ENCODE results near the gene NUDT11.
"Not testable (repeated sequence)": the region's sequence is repeated elsewhere in the genome, so short reads cannot be mapped to it uniquely, and the experiment has no call there.

NUDT11 gene

GRCh38 chrX:51496501-51497291 is at the start of gene NUDT11:
NUDT11 (minus strand) TSS chrX:51496592; CDS start chrX:51496444, 148 bp downstream.
- peak; percentile 59 for DNase-seq

DNA sequence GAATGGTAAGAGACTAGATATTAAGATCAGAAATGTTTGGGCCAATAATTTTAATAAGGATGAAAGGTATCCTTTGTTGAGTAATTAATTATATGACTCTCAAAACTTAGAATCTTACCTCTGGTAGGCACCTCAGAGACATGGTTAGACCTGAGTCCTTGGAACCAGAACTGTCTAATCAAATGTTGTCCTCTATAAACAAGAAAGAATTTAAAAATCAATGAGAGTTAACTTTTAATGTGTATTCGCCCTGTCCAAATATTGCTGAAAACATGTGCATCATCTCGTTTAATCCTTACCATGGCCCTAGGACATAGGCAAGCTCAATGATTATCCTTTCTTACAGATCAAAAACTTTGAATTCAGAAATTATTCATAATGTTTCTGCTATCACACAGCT is 24.0 kb upstream of the NUDT11 start:
- DNase-seq: no peak

DNA sequence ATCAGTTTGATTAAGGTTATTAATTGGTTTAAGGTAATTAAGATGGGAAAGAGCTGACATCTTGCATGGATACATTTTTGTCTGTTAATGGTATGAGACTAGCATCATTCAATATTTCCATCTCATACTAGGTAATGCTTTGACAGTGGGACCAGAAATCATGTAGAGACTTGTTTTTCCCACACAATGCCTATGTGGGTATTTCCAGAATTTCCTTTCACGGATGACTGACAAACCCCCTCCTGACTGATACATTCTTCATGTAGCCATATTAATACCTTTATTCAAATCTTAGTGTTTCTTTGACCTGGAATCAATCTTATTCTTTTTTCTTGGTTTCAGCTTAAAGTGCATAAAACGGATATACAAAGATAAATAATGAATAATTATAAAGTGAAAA is 22.7 kb upstream of the NUDT11 start:
- DNase-seq: not testable (repeated sequence)

DNA sequence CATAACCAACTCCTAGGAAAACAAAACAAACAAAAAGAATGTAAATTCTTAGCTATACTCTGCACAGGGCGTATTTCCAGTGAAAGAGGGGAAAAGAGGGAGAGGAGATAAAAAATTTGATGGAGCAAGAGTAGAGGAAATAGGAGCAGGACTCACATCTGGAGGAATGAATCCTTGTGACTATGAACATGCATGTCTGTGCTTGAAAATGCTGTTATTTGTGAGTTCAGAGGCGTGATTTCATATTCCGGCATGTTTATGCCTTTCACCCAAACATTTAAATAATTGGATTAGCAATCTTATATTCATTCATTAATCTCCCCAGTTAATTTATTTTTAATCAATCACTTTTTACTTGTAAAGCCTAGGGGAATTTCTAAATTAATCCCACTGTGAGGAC is 11.2 kb upstream of the NUDT11 start:
- no peak for DNase-seq

DNA sequence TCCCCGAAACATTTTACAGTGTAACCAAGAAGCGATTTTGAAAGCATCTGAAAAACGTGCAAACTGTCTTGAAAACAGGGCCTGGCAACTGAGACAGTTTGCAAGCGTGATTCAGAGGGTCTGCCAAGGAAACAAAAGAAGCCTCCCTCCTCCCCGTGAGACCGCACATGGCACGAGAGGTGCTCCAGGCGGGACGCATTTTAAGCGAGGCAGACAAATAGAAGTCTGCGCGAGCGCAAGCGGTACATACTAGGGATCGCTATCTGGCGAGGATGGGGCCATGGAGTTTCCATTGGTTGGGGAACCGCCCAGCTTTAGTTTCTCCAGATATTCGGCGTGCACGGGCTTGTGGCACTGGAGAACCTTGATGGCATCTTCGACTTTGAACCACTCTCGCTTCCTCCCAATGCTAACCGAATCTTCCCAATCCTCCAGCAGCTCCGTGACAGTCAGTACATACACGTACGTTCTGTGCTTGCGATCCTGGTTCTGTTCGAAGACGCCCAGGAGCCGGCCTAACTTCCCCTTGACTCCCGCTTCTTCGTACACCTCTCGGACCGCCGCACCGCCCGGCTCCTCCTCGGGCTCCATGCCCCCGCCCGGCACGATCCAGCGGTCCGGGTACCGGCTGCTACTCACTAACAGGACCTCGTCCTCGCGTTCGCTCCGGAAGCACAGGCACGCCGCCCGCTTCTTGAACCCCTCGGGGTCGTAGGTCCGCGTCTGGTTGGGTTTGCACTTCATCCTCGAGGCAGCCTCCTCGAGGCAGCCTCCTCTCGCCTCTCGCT is 497 bp downstream of the NUDT11 start:
- peak; percentile 3 for DNase-seq

DNA sequence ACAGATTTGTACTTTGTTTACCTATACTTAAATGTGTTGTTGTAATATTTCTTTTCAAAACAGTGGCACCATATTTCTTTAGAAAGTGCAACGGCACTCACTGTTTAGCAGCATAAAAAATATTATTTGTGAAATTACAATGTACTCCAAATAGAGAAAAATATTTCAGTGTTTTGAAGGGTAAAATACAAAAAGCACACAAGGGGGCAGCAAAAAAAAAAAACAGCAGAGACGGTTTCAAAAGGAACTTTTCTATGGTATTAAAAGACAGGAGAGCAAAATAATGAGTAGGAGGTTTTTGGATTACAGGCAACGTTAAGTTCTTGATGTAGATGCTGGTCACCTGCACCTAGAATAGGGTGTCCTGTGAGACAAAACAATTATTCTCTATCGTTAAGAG is 2.0 kb downstream of the NUDT11 start:
- DNase-seq: peak; percentile 33

GRCh38 chrX:51487960-51488267 is 8.5 kb downstream of the NUDT11 start:
- DNase-seq: no peak

DNA sequence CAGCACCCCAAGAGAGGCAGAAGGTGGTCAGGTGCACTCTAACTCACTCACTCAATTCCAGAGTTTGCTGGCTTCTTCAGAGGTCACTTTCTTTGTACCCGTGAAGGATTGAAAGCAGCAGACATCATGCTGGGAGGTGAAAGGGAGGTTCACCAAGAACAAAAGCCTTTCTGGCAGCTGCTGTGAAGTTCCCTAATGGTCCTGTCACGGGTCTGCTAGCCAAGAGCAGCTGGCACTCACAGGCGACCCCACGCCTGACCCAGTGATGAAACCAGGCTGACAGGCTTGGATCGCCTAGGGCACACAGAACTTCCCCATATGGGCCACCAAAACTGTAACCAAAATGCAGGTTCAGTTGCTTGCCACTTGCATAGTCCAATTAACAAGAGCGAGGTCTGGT is 11.8 kb downstream of the NUDT11 start:
- no peak for DNase-seq

- not testable (repeated sequence) for DNase-seq
Measured at GRCh38 chrX:51482411-51482810, 14.0 kb downstream of the NUDT11 start.

DNA sequence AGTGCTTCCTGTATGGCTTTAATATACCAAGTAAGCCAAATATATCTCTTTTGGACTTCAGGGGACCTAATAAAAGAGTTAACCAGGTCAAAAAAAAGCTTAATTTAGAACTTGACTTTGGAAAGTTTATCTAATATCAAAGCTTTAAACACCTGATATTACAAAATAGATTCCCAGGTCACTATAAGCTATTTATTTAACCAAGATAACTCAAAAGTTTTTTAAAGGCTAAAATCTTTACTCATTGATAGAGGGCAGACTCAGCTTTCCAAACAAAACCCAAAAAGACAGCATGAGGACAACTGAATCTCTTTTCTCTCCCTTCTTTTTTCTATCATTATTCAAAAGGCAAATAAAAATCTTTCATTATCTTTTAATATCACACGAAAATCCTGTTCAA is 19.5 kb downstream of the NUDT11 start:
- no peak for DNase-seq

DNA sequence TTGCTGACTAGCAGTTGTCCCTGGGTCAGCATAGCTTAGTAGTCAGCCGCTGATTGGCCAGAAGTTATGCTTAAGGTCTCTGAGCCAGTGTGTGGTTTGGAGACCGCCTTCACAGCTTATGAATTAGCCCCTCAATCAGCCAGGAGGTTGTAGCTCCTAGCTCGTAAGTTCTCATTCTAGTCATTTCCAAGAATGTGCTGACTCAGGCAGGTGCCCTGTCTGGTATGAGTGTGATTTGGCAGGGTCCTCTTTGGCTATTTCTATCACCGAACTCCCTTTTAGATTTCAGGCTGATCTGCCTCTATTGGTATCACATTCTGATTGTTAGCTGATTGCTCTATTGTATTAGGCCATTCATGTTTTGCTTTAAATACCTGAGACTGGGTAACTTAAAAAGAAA is 33.1 kb downstream of the NUDT11 start:
- DNase-seq: no peak

- DNase-seq: peak; percentile 48
Measured at GRCh38 chrX:51461053-51462044, 35.0 kb downstream of the NUDT11 start.

GRCh38 chrX:51459125-51459524 is 37.3 kb downstream of the NUDT11 start:
- peak; percentile 66 for DNase-seq

DNA sequence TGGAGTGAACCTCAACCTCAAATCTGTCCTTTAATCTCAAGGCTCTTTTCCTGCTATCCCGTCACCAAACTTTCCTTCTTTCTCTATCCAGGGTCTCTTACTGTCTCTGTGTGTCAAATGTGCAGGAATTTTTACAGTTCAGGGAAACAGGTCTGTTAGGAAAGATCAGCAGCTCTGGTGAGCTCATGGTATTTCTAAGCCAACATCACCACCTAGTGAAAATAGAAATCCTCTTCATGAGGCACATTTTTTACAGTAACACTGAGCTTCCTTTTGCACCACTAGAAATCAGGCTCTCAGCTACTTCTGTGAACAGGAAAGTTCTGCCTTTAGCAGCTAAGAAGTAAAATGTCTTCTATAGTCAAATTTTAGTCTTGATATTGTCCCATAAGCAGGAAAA is 39.6 kb downstream of the NUDT11 start:
- no peak for DNase-seq

DNA sequence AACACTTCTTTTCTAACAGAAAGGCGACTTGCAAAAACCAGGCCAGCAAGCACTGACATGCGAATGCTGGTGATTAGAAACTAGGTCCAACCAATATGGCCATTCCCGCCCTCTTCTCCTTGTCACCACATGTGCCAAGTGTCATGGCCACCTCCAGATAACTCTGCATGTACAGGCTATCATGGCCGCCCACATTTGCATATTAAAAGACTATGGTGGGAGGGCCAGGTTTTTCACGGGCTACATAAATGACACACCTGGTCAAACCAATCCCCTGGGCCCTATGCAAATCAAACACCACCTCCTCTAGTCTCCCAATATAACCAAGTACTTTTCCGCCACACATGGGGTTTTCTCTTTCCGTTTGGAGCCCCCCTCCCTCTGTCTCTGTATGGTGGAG is 40.1 kb downstream of the NUDT11 start:
- DNase-seq: no peak

GRCh38 chrX:51440365-51440764 is 56.0 kb downstream of the NUDT11 start:
- DNase-seq: no peak
